AG04450 (cell line): ENCODE data around the gene RCCD1. TPM values are rescaled to one million over a fixed set of nuclear protein-coding genes. Genes with fewer than 3 reads are reported as not detected.

Experiments
- CTCF ChIA-PET: fragments of 300-600, 350-600 bp; formaldehyde crosslinking; extraction: SDS; loops from one replicate; lab custom pipeline; 2022; ENCODE audit warnings: antibody characterized with exemption, inconsistent platforms; lab: Charles Lee
- POLR2A ChIA-PET: fragments of 350-600 bp; formaldehyde crosslinking; extraction: SDS; loops from one replicate; lab custom pipeline; 2021; ENCODE audit warnings: antibody characterized with exemption, inconsistent platforms; lab: Yijun Ruan, JAX
- DNase-seq: peaks from one replicate; pipeline ENCODE4 v3.0.0-alpha.2; 2011; ENCODE audit warnings: low read depth, low spot score
- H3K27ac ChIP-seq: one replicate; pipeline ENCODE4 v1.5.1; 2012; ENCODE audit warnings: low read depth, low read length, control low read depth
- H3K27me3 ChIP-seq: one replicate; pipeline ENCODE4 v1.6.0; 2012; ENCODE audit warnings: low read length; ENCODE audit not compliant: control insufficient read depth, insufficient read depth
- H3K4me3 ChIP-seq: 2 replicates; pipeline ENCODE4 v1.5.1; 2011; ENCODE audit warnings: mild to moderate bottlenecking, low read depth, low read length, control low read depth
- H3K9me3 ChIP-seq: 2 replicates; pipeline ENCODE4 v1.5.1; 2012; ENCODE audit warnings: low read length; ENCODE audit not compliant: control insufficient read depth, insufficient read depth
- CTCF ChIP-seq: IDR thresholded peaks from 2 replicates; pipeline ENCODE4 v1.5.1; 2011; ENCODE audit warnings: low read depth, low read length, control low read depth, inconsistent platforms
- polyA plus RNA-seq: library from polyadenylated mRNA; depleted of rRNA; stranded (reverse); fragments of >200 nt; gene quantifications from 2 replicates; pipeline ENCODE4 v1.2.3, GENCODE V29; 2011

Gene RCCD1
- polyA plus RNA-seq, 1 experiment = 6.1 TPM

- TF ChIP-seq CTCF = no peak
- H3K4me3 ChIP-seq = no peak overlapping the region
- DNase-seq = no peak
- H3K27me3 ChIP-seq = no peaks in the 10 kb centered on the region
- CTCF ChIA-PET = interaction anchor here (0.9 to 1.8 kb wide), 2 partner anchors 9 to 61 kb away, joined by 3 to 6 read pairs; no protein-coding TSS in a partner anchor
- peaks cover 3% of the 10 kb centered on the region; the same call in 1 of the 2 replicates for H3K9me3 ChIP-seq
- POLR2A ChIA-PET = no interaction called here
- no peak overlapping the region for H3K27ac ChIP-seq
Observed at GRCh38 chr15:90948506-90948905, 6.2 kb upstream of the RCCD1 start.

- no peaks in the 10 kb centered on the region for H3K27me3 ChIP-seq
- ChIA-PET CTCF (no interaction called here), POLR2A (no interaction called here)
- H3K9me3 ChIP-seq = peaks cover 6% of the 10 kb centered on the region; the same call in 1 of the 2 replicates
- no peak overlapping the region for H3K4me3 ChIP-seq
- no peak for DNase-seq
- no peak overlapping the region for H3K27ac ChIP-seq
- TF ChIP-seq CTCF = no peak
Observed at GRCh38 chr15:90949979-90950675, 4.6 kb upstream of the RCCD1 start.

DNA sequence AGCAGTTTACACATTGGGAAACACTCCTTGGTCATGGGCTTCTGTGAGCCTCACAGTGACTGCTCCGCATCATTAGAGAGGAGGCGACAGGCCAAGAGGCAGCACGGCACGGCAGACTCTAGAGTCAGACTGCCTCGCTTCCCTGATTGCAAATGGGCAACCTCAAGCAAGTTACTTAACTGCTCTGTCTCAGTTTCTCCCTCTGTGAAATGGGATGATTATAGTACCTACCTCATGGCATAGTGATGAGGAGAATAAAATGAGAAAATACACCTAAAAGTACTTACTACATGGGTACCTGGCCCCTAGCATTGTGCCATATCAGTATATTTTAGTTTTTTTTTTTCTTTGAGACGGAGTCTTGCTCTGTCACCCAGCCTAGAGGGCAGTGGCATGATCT is 4.0 kb upstream of the RCCD1 start:
- no peak for DNase-seq
- Histone ChIP-seq H3K9me3 (peaks cover 6% of the 10 kb centered on the region; the same call in 1 of the 2 replicates), H3K4me3 (no peak overlapping the region), H3K27me3 (no peaks in the 10 kb centered on the region), H3K27ac (no peak overlapping the region)
- CTCF ChIA-PET = interaction anchor here (0.9 kb wide), 1 partner anchor 16 kb away, joined by 3 read pairs; no protein-coding TSS in a partner anchor
- no peak for TF ChIP-seq CTCF
- POLR2A ChIA-PET = no interaction called here

GRCh38 chr15:90952901-90953677 is 1.6 kb upstream of the RCCD1 start:
- ChIA-PET POLR2A (interaction anchor here (2.4 kb wide), 1 partner anchor 18 kb away, joined by 19 read pairs; the partner anchor contains the start of gene UNC45A), CTCF (interaction anchor here (7.9 kb wide), 1 partner anchor 19 kb away, joined by 64 read pairs; the partner anchor contains the start of genes HDDC3 and UNC45A)
- no peak for TF ChIP-seq CTCF
- Histone ChIP-seq H3K27me3 (no peaks in the 10 kb centered on the region), H3K27ac (no peak overlapping the region), H3K9me3 (peaks cover 3% of the 10 kb centered on the region; the same call in 1 of the 2 replicates), H3K4me3 (no peak overlapping the region)
- DNase-seq = no peak
